Kidney tubule cell (primary cell): ENCODE results near the gene LMLN.
A peak's percentile ranks its signal among the peaks of the same experiment; 100 is the strongest.
"Not testable (repeated sequence)": the region's sequence is repeated elsewhere in the genome, so short reads cannot be mapped to it uniquely, and the experiment has no call there.

Experiments used
- DNase-seq: peaks from one replicate; pipeline ENCODE4 v3.0.0-alpha.2; 2018; ENCODE audit warnings: low spot score

Gene LMLN, protein sequence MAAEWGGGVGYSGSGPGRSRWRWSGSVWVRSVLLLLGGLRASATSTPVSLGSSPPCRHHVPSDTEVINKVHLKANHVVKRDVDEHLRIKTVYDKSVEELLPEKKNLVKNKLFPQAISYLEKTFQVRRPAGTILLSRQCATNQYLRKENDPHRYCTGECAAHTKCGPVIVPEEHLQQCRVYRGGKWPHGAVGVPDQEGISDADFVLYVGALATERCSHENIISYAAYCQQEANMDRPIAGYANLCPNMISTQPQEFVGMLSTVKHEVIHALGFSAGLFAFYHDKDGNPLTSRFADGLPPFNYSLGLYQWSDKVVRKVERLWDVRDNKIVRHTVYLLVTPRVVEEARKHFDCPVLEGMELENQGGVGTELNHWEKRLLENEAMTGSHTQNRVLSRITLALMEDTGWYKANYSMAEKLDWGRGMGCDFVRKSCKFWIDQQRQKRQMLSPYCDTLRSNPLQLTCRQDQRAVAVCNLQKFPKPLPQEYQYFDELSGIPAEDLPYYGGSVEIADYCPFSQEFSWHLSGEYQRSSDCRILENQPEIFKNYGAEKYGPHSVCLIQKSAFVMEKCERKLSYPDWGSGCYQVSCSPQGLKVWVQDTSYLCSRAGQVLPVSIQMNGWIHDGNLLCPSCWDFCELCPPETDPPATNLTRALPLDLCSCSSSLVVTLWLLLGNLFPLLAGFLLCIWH

DNA sequence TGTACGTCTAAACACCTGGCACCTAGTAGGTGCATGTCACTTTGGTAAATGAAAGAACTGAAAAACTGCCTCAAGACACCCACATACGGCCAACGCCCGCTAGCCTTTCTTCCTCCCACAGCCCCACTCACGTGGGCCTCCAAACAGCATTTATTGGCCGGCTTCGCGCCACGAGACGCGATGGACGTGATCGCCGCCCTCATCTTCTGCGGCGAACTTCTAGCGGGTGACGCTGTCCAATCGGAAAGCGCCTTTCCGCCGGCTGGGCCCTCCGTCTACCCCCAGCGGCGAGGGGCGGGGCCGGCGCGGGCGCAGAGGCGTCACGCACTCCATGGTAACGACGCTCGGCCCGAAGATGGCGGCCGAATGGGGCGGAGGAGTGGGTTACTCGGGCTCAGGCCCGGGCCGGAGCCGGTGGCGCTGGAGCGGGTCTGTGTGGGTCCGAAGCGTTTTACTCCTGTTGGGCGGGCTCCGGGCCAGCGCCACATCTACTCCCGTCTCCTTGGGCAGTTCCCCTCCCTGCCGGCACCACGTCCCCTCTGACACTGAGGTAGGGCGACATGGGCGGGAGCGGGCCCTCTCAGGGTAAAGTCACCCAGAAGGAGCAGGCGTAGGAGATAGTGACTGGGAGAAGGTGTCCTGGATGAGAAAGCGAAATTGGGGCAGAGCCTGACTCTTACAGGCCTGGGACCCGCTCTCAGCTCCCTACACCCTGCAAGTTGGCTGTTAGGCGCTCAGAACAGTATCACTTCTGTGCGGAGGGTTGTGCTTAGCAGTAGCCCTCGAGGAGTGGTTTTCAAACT is at the start of gene LMLN:
Gene LMLN, plus strand, starts transcription at position 327 of the 803 bp plus-strand sequence. Its CDS starts 29 bp downstream, at position 356.
- peak; percentile 97 for DNase-seq

DNA sequence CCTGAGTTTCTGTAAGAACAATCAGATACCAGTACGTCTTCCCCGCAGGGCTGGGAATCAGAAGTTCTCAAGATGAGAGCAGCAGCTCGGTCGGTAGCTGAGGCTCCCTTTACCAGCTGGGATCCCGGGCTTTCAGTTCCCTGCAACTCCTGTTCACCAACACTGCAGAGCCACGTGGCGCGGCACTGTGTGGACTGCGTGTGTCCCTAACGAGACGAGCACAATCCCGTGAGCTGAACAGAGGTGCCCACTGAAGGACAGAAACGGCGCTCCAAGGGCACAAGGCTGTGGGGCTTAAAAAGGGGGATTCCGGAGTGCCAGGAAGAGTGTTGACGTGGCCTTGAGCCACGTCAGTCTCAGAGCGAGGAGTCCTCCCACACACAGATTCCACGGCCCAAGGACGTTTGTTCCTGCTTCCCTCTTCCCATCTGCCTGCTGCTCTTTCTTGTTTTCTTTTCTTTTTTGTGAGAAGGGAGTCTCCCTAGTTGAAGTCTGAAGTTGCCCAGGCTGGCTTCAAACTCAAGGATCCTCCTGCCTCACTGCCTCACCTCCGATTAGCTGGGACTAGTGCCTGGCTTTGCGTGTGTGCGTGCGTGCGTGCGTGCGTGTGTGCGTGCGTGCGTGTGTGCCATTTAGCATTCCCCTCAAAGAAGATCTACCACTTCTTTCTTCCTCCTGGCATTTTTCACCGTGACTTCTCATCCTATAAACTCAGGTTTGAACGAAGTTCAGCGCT is 47.1 kb upstream of the LMLN start:
- no peak for DNase-seq

DNA sequence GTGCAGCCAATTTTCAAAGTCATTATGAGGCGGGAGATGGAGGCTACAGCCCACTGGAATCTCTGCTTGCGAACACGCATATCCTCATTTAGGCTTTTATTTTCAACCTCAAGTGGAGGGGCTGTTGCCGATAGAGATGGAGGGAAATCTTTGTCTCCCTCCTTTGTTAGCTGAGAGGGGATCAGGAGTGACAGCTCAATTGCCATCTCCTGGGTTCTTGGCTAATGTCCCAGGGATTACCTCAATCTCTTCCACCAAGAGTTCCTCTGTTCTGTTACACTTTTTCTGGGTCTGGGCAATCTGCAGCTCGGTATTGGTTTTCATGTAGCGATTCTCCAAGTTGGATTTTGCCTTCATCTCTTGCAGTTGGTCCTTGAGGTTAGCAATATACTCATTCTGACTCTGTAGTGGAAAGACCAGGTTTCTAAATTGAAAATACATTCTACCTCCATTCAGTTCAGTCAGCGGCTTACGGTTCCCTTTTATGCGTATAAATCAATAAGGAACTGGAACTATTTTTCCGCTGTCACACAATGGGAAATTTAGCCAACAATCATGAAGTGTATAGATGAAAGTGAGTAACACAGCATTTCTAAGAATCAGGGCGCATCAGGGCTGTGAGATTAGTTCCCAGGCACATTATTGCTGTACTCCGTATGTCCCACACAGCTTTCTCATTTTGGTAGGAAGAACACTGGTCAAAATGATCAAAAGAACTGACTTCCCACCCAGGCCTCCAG is 46.2 kb upstream of the LMLN start:
- DNase-seq, result no peak

DNA sequence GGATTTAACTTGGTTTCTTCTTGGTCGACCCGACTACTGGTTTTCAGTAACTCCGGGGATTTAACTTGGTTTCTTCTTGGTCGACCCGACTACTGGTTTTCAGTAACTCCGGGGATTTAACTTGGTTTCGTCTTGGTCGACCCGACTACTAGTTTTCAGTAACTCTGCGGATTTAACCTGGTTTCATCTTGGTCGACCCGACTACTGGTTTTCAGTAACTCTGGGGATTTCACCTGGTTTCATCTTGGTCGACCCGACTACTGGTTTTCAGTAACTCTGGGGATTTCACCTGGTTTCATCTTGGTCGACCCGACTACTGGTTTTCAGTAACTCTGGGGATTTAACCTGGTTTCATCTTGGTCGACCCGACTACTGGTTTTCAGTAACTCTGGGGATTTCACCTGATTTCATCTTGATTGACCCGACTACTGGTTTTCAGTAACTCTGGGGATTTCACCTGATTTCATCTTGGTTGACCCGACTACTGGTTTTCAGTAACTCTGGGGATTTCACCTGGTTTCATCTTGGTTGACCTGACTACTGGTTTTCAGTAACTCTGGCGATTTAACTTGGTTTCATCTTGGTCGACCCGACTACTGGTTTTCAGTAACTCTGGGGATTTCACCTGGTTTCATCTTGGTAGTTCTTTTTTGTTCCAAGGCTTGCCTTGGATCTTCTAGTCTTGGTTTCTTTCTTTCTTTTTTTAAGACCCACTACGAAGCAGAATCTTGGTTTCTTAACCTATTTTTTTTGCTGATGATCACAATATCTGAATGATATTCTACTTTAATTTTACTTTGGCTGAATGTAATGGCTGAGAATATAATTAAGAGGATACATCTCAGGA is 38.4 kb upstream of the LMLN start:
- DNase-seq, result not testable (repeated sequence)

DNA sequence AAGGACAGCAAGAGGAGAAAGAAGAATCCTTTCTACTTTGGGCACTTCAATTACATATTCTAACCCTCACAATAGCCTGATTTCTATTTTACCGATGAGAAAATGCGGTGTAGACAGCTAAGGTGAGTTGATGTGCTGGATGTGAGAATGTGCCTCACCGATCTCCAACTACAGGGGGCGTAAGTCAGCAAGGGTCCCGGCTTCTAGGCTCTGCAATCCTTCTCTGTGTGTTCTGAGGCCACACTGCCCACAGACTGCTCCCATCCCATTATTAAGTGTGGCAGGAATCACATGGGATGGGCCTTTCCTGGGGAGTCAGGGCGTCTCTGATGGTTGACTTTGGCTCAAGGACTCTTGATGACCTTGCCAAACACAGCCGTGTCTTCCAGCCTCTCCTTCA is 33.6 kb upstream of the LMLN start:
- DNase-seq, result no peak

DNA sequence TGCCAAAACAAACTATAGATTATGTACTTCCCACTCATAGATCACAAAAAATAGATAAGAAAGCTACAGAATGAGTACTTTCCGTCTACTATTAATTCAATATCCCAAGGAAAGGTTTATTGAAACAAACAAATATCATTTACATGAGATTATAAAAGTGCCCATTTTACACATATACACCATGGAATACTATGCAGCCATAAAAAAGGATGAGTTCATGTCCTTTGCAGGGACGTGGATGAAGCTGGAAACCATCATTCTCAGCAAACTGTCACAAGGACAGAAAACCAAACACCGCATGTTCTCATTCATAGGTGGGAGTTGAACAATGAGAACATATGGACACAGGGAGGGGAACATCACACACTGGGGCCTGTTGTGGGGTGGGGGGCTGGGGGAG is 32.4 kb upstream of the LMLN start:
- not testable (repeated sequence) for DNase-seq

DNA sequence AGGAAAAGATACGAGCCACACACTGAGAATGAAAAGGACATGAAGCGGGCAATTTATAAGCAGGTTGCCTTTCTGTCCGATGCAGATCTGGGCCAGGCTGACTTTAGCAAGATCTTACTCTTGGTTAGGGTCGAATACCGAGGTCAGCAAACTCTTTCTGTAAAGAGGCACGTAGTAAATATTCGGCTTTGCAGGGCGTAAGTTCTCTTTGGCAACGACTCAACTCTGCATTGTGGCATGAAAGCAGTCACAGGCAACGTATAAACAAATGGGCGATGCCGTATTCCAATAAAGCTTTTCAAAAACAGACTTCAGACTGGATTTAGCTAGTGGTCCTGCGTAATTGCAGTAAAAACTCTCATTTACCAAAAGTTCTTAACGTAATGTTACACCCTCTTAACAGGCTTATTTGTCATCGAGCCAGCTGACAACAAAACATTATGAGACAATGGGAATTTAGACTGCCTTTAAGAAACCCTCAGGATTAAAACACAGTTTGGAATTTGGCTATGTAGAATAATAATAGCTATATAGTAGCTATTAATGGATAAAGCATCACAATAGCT is 23.1 kb upstream of the LMLN start:
- DNase-seq, result no peak

DNA sequence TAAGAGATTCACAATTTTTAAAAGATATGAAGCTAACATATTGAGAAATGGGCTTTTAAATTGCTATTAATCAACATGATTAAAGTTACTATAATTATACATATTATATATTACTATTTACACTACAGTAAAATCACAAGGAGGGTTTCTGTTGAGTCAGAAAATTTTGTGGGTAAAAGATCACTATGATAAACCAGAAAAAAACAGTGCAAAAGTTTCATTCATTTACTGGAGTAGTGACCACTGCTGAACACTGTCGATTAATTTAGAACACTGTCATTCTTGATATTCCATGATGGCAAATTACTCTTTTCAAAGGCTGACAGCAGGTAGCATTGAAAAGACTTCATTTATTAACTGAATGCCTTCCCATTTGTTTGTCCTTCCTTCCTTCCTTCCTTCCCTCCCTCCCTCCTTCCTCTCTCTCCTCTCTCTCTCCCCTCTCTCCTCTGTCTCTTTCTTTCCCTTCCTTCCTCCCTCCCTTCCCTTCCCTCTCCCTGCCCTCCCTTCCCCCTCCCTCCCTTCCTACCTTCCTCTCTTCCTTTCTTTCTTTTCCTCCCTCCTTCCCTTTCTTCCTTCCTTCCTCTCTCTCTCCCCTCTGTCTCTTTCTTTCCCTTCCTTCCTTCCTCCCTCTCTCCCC is 19.2 kb upstream of the LMLN start:
- DNase-seq, result no peak

DNA sequence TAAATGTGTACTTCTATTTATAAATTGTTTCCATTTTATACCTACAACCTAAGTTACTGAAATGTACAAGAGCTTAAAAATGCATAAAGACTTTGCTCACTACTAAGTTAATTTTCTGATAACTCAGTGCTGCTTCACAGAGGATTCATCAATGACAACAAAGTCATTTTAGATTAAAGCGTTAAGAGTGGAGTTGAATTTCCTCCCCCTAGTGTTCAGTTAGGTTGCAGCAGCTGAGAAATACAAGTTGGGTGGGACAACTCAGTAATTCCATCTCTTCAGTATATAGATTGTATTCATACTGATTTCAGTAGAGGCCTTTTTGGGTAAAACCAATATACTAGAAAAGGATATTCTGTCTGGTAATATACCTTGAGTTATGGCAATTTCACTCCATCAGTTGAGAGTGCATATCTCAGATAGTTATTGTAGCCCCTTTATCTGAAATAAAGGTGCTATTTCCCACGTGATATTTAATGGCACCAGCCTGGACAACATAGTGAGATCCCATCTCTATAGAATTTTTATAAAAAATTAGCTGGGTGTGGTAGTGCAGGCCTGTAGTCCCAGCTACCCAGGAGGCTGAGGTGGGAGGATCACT is 17.0 kb upstream of the LMLN start:
- DNase-seq, result peak; percentile 52

DNA sequence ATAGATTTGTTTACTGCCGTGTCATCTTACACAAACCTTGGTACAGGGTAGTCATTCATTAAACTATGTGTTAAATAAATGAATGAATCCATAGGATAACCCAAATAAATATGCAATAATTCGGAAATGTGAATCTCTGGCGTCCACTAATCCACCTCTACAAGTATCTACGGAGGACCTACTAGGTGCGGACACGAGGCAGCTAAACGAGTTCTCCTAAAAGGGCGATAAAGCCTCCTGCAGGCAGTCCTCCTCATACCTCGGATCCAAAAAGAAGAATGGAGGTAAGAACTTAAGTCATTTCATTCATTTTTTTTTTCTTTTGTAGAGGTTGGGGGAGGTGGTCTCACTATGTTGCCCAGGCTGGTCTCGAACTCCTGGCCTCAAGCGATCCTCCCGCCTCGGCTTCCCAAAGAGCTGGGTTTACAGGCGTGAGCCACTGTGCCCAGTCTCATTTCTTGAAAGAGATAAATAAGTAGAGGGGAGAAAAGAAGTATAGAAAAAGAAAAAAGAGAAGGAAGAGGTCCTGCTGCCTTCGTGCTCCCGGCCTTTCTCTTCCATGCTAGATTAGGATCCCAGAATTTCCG is 10.7 kb upstream of the LMLN start:
- no peak for DNase-seq

DNA sequence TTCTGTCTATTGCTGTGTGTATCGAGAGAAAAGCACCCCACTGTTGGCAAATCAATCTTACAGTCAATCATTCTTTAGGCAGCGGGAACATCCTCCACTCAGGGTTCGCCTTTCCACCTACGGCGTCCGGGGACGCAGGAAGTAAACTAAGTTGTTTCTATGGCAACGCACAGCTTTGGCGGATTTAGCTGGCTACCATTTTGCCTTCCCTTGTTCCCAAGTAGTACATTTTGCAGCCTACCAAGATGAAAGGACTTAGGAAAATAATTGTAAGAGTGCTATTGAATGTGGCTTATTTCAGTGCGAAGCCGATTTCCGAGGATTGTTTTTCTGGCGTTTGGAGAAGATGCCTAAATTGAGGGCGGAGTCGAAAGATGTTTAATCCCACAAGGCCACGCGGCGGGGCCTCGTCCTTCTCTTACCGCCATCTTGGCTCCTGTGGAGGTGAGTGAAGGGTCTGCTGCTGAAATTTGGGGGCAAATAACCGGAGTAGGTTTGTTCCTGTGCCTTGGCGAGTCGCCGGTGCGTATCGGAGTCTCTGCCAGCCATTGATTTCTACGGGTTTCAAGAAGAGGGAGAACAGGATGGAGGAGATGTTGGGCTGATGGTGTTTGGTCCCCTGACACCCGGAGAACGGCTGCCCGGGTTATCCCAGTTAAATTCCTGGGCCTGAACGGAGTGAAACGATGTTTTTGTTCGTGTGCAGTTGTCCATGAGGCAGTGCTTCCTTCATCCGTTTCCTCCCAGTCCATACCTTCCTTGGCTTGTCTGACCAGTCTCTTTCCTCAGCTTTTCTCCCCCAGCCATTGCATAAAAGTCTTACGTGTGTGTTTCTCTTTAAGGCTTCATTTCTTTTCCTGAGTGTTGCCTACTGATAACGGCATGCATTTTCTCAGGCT is 10.0 kb upstream of the LMLN start, which contains the start of gene RPL35A:
Gene RPL35A, plus strand, starts transcription at position 413 of the 899 bp plus-strand sequence. CDS start 778 bp downstream, outside the sequence.
- peak; percentile 97 for DNase-seq

DNA sequence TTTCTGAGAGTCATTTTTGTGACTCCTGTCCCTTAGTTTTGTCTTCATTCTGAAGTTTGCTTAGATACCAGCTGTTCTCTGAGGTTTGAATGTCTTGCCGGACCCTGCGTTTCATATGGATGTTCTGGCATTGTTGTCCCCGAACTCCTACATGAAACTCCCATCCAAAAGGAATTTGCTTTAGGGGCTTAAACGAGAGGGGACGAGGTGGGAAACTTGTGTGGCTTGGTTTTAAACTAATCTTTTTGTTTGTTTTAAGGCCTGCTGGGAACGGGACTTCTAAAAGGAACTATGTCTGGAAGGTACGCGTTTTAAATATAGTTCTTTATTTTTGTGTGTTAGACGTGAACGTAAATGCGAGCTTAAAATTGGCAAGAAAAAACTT is 9.3 kb upstream of the LMLN start:
- DNase-seq, result no peak

DNA sequence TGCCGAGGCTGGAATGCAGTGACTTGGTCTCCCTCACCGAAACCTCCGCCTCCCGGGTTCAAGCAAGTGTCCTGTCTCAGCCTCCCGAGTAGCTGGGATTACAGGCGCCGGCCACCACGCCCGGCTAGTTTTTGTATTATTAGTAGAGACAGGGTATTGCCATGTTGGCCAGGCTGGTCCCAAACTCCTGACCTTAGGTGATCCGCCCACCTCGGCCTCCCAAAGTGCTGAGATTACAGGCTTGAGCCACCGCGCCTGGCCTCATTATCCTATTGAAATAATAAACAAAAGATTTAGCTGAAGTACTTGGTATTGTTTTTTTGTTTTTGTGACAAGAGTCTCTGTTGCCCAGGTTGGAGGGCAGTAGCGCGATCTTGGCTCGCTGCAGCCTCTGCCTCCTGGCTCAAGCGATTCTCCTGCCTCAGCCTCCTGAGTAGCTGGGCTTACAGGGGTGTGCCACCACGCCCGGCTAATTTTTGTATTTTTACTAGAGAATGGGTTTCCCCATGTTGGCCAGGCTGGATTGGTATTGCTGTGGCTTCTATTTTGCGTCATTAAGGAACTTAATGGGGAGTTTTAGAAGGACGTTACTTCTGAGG is 8.5 kb upstream of the LMLN start:
- no peak for DNase-seq

DNA sequence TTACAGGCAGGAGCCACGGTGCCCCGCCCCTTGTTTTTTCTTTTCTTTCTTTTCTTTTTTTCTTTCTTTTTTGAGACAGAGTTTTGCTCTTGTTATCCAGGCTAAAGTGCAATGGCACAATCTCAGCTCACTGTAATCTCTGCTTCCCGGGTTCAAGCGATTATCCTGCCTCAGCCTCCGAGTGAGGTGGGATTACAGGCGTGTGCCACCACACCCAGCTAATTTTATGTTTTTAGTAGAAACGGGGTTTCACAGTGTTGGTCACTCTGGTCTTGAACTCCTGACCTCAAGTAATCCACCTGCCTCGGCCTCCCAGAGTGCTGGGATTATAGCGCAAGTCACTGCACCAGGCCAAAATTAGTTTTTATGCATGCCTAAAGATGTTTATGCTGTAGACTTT is 7.6 kb upstream of the LMLN start:
- no peak for DNase-seq

DNA sequence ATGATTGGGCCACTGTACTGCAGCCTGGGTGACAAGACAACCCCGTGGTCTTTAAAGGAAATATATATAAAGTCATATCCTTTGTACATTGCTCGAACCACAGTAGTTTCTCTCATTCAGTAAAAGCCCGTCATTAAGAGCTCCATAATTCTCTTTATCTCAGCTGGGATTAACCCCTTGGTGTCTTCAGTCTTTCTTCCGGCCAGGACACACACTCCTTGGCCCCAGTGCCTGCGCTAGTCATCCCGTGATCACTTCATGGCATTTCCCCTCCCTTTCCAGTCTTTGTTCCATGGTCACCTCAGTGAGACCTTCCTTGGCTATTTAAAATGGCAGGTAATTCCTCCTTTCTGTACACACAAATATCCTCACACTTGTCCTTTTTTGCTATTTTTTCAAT is 6.7 kb upstream of the LMLN start:
- no peak for DNase-seq

DNA sequence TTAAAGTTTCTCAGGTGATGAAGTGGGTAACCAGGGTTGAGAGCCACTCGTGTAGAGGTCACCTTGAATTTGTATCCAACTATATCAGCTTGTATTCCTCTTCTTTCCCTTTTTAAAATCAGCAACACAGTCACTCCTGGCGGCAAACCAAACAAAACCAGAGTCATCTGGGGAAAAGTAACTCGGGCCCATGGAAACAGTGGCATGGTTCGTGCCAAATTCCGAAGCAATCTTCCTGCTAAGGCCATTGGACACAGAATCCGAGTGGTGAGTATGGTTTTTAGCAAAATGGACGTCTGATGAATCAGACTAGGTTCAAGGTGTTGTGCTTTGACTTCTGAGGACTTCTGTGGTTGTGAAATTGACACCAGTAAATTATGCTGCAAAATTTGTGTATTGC is 6.1 kb upstream of the LMLN start:
- no peak for DNase-seq

DNA sequence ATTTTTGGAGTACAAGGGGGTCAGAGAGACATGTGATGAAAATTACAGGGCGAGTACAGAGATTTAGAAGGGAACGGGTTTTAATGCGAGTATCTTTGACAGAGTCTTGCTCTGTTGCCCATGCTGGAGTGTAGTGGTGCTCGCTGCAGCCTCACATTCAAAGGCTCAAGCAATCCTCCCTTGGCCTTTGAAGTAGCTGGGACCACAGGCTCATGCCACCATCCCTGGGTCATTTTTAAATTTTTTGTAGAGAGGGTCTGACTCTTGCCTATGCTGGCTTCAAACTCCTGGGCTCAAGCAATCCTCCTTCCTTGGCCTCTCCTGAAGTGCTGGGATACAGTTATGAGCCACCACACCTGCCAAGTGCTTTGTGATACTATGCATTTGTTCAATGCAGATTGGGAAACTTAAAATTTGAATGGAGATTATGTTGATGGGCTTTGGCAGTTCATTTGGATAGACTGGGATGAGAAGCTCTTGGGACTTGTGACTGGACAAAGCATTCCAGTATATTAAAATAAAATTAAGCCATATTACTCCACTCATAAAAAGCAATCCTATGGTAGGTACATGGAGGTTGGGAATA is 4.0 kb upstream of the LMLN start:
- DNase-seq, result no peak
